Stimulated activated CD4-positive, alpha-beta T cell treated with anti-CD3 and anti-CD28 coated beads, Interleukin-12 subunit alpha, Interleukin-12 subunit beta, amount 100 ng/mL, for 24 hours (primary cell): Measurements from ENCODE around the gene C1QTNF5.

Source experiments
- DNase-seq, 2 experiments: peaks; one replicate each; pipeline ENCODE4 v3.0.0-alpha.2; 2020; ENCODE audit warnings: low read depth in 2 of 2

Gene C1QTNF5

DNA sequence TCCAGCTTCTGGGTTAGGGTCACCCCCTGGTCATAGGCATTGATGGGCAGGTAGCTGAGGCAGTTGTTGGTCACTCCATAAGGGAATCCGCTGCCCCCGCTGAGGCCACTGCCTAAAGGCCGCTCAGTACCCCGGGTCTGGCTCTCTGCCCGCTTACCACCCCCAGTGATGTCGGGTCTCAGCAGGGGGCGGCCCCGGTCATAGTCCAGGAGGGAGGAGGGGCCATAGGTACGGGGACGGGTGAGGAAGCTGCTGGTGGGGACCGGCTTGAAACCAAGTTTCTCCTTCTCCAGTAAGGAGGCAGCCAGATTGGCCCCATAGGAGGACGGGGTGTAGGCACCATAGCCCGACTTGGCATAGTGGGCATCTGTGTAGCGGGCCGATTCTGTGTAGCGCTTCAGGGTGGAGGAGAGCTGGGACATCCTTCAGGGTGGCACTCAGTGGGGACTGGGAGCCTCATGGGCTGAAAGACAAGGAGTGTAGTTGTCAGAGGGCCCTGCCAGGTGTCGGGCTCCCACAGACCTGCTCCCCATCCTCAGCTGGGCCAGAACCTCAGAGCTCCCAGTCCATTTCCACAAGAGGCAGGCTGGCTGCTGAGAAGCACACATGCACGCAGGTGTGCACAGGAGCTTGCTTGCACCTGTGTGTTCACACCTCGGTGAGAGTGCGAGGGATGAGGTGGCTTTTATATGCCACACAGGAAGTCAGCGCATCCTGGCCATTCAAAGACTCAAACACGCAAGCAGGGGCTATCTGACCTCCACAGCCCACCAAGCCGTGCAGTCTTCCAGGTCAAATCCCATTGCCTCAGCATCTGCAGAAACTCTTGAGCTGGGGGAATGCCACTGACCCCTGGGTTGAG lies 32.6 kb upstream of the C1QTNF5 start:
- DNase-seq: no peak

DNA sequence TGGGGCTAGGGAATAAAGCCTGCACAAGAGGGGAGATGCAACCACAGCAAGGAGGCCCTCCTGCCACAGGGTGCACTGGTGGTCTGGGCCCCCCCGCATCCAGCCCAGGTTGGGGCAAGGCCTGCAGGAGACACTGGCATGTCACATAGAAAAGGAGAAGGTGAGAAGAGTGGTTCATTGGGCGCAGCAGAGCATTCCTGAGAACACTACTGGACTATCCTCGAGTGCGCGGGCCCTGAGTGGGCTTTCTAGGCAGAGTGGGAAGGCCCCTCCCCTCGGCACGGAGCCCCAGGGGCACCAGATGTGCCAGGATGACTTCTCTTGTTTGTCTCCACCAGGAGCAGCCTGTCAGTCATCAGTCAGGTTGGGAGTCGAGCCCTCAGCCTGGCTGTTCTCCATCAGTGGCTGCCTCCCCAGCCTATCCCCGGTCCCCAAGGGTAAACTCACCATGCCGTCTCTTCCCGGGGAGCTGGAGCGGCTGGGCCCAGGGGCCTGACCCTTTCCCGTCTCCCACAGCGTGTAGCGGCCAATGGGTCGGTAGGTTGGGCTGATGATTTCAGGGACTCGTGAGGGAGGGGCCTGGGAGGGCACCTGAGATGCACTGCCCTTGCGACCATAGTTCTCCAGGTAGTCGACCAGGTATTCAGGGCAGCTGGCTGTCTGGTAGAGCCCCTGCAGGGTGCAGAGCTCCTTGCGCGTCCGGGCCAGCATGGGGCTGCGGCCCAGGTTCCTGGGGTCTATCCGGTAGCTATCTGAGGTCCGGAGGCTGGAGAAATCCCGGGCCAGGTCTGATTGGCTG lies 31.8 kb upstream of the C1QTNF5 start:
- DNase-seq: no peak

DNA sequence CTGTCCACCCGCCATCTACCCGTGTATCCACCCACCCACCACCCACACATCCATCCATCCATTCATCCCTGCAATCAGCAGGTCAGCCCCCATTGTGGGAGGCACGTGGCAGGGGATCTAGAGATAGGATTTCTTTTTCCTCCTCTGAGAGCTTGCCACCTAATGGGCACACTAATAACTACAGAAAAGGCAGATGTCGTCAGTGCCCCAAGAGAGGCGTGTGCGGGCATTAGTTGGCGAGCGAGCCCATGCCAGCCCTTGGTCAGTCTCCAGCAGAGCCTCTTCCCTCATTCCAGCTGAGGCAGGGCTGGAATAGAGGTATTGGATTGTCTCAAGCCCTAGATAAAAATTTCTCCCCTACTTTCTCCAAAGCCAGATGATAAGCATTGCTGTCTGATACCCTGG lies 31.1 kb upstream of the C1QTNF5 start:
- DNase-seq: no peak

DNA sequence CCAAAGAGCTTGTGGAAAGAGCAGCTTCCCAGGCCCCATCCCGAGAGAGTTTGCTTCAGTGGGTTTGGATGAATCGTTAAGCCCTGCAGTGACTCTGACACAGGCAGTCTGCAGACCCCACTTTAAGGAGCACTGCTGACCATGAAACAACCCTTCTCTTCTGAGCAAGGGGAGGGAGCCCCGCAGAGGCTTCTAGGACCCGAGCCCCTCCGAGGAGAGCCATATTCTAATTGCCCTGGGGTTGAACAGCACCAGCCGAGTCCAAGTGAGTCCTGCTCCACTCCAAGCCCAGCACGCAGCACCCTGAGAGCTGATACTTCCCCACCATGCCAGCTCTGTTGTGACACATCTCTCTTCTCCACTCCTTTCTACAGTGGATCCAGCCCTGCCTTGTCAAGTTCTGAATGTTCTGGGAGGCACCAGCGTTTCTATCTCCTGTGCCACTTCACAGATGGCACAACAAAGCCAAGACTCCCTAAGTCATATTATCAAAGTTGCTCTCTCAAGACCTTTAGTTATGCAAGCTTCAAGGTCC lies 30.5 kb upstream of the C1QTNF5 start:
- no peak for DNase-seq

DNA sequence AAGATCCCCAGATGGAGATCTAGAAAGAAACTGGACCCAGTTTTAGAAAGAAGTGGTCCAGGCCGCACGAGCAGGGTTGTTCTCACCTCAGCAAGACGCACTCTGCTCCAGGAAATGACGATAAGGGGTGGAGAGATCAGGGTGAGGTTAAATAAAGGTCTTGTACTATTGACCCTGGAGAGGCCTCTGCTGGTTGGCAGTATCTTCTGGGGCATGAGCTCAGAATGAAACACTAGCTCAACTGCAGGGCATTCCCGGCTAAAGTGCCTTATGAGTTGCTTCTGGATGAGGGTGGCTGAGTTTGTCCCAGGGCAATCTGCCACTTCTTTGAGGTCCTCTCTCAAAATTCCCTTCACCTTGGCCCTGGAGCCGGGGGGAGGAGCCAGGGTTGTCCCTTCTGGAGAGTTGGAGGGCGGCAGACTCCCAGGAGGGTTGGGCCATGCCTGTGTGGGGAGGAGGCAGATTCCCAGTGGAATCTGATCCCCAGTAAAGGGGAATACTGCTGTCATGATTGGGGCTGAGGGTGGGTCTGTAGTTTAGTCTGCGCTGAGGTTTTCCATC lies 29.9 kb upstream of the C1QTNF5 start:
- DNase-seq: no peak

DNA sequence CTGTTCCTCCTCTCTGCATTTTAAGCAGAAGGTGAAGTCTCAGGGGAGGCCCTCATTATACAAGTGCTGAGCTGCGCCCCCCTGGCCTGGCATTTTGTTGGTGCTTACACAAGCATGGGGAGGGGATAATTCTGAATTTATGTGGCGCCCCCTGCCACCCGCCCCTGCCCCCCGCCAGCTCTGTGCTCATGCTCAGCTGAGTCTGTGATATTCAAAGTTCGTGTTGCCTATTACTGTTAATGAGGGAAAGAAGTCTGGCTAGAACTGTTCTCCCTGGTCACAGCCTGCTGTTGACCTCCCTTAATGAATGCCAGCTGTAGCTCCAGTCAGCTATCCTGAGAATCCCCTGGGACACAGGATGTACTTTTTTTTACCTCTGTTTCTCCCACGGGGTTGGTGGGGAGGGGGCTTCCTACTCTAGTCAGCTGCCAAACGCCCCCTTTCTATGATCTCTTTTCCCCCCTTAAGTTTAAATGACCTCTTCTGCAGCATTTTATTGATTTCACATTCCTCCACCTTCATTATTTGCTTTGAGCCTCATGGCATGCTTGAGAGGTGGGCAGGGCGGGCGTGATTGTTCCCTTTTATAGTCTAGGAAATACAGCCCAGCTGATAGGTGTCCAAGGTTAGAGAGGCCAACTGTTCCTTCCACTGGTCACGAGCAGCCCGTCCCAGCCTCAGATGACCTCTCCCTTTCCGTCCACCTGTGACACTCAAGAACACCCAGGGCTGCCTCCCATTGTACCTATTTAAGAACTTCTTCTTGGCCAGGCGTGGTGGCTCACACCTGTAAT lies 28.6 kb upstream of the C1QTNF5 start:
- DNase-seq: no peak

DNA sequence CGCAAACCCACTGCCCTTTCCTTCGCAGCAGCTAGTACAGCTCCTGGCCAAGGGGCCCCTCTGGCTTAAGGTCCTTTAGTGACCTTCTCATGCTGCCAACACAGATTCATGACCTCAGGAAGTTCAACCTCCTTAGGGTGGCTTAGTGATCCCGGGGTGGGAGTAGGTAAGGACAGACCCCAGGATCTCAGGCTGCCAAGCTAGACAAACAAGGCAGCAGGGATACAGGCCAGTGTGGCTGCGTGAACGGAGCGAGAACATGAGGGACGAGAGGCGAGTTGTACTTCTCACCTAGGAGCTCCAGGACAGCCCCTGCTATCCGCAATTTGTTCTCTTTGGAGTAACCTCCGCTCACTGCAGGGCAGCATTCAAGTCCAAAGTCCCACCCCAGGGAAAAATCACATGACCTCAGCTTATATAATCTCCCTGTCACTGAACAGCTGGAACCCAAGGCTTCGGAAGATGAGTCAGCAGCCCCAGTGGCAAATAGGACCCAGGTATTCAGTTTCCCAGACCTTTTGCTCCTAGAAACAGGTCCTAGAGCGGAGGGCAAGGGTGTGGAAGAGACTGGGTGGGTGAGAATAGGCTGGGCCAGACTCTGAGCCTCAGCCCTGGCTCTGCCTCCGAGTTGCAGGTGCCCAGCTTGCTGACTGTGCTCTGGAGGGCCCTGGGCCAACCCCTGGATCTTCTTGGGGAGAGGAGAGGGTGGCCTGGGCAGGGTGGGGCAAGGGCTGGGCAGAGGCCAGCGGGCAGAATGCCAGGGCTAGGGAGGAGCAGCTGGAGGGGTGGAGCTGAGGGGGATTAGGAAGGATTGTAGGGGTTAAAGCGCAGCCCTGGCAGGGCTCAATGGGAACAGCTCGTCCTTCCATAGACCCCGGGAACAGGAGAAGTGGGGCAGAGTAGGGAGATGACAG lies 27.7 kb upstream of the C1QTNF5 start:
- DNase-seq: no peak

DNA sequence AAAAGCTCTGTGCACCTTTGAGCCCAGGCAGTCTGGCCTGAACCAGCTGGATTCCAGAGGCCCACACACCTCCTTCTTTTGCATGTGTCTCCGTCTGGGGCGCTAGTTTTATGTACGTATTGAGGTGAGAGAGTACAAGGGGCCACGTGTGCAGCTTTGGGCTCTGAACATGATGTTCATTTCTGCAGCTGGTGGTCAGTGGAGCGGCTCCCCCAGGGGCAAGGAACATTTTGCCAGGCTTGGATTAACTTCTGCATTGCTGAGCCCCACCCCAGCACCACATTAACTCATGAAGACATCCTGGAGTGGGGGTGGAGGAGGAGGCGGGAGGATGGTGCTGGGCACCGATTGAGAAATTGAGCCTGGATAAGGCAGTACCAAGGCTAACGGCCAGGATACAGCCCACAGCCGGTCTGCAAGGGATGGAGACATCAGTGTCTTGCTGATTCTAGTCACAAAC lies 27.0 kb upstream of the C1QTNF5 start:
- no peak for DNase-seq

DNA sequence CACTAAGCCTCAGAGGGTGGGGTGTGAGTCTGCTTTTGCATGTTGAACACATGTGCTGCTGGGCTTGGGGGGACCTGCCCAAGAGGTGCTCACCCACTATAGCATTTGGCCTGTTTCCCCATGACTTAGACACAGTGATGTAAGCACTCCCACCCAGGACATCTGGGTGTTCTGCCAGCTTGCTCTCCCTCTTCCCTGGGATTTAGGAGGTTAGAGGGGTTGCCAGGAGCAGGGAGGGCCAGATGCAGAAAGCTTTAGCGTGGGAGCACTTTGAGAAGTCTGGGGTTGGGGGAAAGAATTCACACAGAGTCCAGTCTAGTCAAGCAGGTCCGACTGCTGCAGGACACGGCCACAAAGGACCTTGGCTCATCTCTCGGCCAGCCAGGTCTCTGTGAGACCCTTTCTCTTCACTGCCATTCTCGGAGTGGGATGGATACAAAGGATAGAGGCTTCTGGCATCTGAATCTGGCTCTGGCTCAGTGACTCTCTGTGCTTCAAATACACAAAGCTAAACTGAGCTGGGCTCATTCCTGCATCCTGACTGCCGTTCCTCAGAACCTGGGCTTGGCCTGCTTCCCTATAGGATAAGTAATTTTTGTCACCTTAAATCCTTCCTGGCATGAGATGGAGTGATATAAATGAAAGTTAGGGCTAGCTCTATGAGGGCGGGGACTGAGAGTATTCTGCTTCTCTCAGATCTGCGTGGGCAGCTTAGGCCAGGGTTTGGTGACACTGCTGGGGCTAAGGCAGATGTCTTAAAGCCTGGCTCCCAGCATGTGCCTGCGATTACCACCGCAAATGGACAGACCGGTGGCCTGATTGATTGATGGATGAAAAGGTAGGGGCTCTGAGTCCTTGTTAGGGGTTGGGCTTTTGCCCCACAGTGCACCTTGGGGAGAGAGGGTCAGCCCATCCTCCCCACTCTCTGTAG lies 26.3 kb upstream of the C1QTNF5 start:
- DNase-seq: no peak

DNA sequence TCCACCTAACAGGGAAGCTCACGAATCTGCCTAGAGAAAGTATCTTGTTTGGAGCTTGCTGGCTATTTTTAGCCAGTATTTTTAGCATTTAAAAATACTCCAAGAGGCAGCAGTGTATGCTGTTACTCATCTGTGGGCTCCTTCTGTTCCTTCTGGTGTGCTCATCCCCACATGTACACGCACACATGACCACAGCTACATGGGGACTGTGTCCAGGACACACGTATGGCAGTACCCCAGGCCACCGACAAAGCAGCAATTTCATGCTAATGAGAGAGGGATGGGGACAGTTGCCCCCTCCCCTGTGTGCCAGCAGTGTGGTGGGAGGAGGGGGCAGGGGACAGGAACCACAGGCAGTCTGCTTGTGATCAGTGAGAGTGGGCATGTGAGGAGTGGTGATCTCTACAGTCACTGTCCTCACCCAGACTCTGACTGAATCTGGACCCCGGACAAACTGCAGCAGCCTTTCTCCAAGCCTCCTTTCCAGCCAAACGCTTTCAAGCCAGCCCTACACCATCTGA lies 24.4 kb upstream of the C1QTNF5 start:
- DNase-seq: no peak

DNA sequence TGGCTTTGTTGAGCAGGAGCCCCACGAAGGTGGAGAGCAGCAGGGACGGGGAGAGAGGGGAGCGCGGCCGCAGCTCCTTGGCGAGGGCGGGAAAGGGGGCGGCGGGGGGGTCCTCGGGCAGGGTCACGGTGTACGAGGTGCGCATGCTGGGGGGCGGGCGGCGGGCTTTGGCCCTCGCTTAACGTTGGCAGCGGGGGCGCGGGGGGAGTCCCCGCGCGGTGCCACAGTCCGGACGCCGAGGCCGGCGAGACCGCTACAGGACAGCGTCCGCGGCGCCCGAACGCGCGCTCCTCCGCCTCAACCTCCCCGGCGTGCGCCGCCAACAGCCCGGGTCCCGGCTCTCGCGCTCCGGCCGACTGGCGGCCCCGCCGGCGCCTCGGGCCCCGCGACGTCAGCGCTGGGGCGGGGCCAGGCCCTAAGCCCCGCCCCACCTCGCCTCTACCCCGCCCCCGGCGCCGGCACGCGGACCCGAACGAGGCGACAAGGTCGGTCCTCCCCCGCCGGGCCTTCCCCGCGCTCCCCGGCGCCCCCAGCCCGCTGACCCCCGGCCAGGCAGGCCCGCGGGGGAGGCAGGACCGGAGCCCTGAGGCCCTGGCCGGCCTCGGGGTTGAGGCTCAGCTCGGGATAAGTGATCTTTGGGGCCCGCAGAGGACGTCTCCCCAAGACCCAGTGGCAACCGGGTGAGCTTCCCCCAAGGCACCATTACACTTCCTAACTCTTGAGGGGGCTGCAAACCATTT lies 23.3 kb upstream of the C1QTNF5 start:
- peak in 1 of 2 experiments; percentile 27 for DNase-seq

DNA sequence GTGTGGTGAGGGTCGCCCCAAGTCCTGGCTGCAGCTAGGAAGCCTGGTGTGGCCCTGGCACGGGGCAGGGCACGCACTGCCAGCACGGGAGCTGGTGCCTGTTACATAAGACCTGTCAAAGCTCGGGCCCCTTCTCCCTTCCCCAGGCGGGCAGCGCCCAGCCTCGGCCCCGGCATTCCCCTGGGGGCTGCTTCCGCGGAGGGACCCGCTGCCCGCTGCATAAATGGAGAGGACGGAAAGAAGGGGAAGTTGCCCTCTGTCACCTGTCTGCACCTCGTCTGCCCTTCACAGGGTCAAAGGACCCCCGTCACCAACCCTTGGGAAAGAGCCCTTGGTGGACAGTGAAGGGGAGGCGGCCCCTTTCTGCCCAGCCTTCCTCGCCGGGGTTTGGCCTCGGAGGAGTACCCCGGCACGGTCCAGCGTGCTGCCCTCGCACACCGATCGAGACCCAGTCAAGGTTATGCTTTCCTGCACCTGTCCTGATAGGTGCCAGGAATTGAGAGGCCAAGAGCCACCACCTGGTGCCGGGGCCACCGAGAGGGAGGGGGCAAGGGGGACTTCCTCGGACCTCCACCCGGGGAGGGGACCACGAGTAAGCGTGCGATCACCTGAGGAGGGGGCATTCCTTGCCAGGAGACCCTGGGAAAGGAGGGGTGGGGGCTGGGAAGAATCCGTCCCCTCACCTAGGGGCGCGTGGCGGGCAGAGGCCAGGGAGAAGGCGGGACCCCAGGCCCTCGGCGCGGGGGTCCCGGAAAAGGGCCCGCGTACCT lies 22.6 kb upstream of the C1QTNF5 start:
- DNase-seq: no peak

DNA sequence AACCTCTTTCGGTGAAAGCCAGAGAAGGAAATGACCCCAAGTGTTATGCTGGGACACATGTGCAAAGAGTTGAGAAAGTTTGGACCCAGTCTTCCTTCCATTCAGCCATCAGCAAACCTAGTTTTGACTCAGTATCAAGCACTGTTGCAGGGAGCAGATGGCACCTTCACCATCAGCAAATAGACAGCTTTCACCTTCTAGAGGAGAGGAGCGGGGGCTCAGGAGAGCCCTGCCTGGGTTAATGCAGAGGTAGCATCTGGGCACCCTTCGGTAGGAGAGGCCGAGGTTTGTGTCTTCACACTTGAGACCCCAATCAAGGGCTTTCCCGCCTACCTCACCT lies 22.0 kb upstream of the C1QTNF5 start:
- DNase-seq: no peak

DNA sequence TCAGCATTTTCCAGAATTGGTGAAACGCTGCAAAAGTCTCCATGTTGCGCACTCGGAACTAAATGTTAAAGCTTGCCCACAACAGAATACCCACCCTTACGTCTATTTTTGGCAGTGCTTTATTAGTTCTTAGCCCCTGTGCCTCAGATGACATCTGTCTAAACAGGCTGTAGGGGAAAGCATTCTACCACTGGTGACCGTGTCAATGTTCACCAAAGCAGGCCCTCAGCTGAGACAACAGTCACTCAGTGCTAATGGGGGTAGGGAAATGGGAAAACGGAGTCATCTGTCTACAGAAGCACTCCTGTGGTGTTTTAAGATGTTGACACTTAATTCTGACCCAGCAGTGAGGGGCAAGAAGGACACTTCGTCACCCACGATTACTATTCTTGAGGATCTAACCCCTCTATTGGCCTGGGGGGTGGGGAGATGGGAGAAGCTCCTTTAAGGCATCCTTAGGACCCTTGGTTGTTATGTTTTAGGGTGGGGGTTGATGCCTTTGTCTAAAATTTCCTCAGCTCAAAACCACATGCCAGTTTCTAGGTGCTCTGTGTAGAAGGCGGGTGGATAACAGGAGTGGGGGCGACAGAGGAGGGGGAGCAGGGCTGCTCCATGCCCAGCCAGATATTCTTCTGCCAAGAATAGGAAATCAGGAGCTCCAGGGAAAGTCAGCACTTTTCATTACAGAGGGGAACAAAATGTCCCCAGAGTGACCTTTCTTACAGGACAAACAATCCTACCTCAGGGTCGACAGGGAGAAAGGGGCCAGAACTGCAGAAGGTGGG lies 21.4 kb upstream of the C1QTNF5 start:
- no peak for DNase-seq

DNA sequence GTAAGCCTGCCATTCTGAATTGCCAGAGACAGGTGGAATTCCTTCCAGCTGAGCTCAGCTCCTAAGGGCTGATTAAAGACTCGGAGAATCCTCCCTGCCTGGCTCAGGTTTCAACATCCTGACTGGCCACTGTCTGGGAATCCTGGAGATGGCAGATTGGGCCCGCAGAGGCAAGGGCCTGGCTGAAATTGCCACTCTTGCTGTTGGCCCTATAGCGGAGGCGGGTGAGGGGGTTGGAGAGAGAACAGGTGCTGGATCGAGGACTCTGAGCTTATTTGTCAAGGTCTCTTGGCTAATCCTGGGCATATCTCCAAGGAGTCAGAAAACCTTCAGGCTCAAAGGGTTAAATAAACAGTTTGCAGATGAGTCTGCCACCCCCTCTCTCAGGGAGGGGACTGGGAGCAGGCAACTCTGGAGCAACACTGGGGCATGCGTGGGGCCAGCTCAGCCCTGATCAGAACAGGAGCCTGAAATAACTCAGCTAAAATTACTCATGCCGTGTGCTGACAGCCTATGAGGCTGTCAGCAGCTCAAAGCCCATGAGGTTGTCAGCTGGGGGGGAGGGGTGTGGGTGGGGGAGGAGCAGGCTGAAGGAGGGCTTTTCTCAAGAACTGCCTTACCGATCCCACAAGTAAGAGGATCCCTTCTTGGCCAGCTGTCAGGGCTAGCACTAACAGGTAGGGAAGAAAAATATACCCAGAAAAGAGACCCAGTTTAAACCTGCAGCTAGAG lies 20.5 kb upstream of the C1QTNF5 start:
- DNase-seq: no peak
